M059J (cell line): ENCODE results near the gene NPAS3. TPM values are rescaled to one million over a fixed set of nuclear protein-coding genes. Genes with fewer than 3 reads are reported as not detected.
A peak's percentile ranks its signal among the peaks of the same experiment; 100 is the strongest.

Source experiments
- DNase-seq: peaks from one replicate; pipeline ENCODE4 v3.0.0-alpha.2; 2012; ENCODE audit warnings: low read depth
- total RNA-seq: library from RNA; depleted of rRNA; stranded (reverse); fragments of >200 nt; shearing (Covaris generic); gene quantifications from 2 replicates; pipeline ENCODE4 v1.2.3, GENCODE V29; 2014

Gene NPAS3
- total RNA-seq, 1 experiment from 2014 or later, result 2.7 TPM

DNA sequence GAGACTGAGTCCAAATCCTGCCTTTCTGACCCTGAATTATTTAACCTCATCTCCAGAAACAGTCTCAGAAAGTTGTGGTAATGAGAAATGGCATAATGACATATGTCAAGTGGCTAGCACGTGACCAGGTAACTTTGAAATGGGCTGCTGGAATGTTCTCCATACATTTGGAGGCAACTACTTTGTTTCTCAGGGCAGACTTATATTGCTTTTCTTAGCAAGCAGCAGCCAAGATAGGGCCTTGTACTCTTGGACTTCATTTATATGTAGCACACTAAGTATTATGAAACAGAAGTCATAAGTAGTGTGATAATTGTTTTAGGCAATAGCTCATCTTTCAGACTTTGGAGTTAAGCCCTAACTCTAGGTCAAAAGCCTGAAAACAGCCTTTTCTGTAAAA, 494.7 kb downstream of the NPAS3 start:
- no peak for DNase-seq

DNA sequence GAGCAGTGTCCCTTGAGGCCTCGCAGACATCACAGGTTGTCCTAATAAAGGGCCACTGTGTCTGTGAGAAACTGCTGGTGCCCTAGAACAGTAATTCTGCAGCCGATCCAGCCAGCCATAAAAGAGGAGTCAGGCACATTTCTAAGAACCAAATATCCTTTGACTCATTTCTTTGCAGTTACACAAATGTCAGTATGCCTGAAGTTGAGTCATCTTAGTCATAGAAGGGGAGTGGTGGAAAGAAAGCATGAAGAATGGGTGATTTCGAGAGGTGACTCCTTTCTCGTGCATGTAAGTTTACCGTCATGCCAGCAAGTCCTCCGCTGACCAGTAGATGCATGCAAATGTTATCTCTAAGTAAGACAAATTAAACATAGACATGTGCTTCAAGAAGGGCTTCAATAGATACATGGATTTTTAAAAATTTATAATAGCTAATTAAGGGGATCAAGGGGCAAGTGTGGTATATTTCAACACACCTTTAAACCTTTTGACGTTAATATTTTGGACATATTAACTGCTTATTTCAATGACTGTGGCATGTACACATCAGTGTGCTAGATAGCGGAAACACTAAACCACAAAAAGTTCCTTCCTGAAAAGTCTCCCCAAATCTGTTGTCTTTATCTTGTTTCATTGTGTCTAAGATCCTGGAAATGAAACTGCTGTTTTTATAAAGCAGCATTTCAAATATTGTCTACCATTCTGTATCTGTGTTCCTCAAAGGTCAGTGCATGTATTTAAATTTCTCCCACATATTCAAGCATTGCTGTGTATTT, 497.4 kb downstream of the NPAS3 start:
- peak; percentile 85 for DNase-seq

DNA sequence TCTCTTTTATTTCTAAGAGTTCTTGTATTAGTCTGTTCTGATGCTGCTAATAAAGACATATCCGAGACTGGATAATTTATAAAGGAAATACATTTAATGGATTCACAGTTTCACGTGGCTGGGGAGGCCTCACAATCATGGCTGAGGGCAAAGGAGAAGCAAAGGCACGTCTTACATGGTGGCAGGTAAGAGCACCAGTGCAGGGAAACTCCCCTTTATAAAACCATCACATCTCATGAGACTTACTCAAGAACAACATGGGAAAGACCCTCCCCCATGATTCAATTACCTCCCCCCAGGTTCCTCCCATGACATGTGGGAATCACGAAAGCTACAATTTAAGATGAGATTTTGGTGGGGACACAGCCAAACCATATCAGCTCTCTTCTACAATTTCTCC, 503.0 kb downstream of the NPAS3 start:
- no peak for DNase-seq

DNA sequence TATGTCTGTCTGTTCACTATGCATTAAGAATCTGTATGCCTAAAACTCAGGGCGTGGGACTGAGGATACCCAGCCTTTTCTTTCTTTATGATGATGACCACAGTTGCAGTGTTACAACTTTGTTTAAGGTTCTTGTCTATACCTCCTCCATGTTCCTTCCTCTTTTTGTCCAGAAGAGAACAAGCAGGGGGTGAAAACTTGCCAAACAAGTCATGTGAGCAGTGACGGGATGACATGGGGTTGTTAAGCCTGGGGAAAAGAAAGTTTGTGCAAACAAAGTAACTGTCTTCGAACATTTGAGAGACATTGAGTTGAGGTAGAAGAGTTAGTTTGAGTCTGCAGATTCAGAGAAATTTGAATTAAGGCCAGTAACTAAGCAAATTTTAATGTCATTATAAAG, 505.5 kb downstream of the NPAS3 start:
- no peak for DNase-seq

DNA sequence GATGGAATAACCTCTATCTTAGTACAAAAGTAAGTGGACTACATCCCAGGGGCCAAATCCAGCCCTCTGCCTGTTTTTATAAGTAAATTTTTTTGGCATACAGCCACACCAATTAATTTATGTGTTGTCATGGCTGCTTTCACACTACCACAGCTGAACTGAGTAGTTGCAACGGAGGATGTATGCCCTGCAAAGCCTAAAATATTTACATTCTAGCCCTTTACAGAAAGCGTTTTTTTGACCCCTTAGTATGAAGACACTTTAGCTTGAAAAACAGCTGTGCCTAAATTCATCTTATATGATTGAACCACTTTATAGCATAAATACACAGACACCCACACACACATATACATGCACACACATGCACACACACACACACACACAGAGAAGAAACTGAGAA, 510.6 kb downstream of the NPAS3 start:
- no peak for DNase-seq

DNA sequence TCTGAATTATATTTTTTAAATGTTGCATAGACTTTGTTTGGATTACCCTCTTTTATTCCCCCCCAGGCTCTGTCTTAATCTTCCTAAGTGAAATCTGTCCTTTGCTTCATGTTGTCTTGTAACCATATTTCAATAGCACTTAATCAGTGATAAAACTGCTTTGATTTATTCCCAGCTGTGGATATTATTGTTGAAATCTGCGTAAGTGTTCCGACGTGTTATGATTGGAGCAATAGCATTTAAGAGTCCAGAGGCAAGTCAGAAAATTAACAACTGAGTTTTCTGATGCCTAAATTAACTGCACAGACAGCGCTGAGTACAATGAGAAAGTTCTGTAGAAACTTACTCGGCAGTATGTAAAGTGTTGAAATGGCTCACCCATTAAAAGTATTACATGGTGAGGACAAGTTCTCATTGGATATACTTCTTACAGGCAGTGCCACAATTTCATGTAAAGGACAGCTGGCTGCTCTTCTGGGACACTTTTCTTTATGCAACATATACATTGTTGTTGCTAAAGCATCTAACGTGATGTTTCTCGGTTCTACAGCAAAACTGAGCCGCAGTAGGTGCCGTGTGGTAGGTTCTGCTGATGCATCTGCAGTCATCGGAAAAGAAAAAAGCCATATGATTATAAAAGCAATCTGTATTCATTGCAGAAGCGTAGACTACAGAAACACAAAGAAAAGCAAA, 511.2 kb downstream of the NPAS3 start:
- no peak for DNase-seq

DNA sequence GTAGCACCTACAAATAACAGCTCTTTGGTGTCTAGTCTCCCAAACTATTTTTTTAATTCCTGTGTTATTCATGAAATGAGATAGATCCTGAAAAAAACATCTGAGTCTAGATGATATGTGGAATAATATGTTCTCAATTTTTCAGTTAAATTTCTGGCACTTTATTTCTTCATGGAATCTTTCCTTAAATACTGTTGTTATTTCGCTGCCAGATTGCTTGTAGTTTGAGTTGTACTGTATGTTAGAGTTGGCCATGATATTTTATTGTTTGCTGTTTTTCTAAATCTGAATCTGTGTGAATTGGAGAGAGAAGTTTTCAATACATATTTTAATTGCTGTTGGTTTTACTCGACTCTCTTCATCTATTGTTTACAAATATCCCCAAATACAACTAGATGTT, 511.7 kb downstream of the NPAS3 start:
- DNase-seq, result no peak

DNA sequence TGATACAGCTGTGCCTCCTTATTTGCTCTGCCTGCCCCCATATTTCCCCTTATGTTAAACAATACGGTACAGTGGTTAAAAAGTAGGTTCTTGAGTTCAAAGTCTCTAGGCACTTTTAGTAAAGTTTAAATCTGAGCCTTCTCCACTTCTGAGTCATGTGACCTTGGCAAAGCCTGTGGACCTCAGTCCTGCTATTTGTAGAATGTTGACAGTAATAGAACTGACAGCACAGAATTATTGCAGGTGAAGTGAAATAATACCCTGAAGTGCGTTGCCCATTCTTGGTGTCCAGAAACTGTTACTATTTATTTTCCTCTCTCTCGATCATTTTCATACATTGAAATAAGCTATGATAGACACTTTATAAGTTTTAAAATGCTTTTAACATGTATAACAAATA, 512.5 kb downstream of the NPAS3 start:
- DNase-seq, result no peak

DNA sequence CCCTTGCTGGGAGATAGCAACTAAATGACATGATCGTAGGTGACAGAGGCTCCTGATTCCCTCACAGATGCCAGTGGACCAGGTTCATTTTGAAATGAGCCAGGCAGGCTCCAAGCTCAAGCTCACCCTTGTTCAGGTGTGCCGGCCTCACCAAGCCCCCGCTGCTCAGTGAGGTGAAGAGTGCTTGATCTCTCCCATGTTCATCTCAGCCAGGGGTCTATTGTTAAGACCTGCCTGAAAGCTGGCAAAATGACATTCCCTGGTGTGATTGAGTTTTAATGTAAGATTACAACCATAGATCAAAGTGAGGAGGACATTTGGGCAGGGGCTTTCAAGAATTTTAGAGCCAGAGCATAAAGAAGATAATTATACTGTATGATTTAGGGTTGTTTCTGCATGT, 514.3 kb downstream of the NPAS3 start:
- DNase-seq, result no peak

DNA sequence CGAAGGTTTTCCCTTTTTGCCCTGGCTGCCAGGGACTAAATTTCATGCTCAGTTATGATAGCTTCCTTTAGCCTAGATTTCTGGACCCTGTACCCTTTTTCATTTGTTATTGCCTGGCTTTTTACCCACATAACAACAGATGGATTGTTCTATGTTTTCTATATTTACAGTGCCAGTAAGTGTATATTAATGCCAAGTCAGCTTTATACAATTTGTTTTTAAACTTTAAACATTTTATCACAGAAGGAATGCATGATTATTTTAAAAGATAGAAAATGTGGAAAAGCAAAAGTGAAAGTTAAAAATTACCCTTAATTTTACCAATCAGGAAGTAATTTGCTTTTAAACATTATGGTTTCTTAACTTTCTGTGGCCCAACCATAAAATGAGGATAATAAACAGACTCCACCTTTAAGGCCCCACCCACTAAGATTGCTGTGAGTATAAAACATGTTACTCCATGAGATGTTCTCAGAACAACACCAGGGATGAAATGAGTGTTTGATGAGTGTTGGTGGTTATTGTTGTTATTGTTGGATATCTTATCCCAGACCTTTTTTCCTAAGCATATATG, 515.4 kb downstream of the NPAS3 start:
- peak; percentile 38 for DNase-seq

DNA sequence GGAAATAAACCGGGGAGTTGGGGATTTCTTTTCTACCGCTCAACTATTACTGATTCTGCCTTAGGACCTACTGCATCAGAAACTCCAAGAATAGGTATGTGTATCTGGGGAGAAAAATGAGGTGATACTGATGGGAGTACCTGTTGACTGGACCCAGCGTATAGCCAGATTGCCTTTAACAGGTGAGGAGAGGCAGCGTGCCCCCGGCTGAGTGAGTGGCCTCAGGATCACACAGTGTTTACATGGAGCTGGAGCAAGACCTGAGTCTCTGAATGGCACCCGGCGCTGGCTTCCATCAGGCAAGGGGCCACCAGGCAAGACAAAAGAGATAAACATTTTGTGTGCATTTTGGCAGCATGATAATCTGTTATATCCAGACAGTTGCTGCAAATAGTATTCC, 516.0 kb downstream of the NPAS3 start:
- no peak for DNase-seq

DNA sequence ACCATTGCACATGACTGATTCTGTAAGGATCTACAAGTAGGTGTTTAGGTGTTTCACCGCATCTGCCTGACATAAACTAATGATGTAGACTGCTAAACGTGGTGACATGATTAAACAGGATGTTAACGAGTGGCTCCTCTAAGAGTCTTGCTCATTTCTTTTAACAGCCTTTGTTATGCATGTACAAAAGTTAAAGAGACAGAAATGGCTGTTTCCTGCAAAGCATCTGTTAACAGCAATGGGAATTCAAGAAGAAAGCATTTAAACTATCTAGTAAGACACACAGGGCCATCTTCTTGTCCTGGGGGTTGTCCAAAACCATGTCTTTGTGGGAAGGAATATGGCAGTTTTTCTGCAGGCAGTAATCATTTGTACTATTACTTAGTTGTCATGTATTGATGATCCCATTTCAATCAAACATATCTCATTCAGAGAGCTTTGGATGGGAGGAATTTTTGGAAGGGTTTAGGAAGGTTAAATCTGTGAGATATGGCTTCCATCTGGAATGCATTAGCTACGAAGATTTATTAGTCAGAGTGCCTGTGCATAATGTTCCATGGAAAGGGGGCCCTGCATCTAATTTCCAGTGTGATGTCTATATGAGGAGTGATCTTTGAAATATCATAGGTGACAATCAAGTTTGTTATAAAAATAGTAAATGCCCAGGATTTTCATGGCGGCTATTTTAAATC, 517.1 kb downstream of the NPAS3 start:
- DNase-seq, result no peak

DNA sequence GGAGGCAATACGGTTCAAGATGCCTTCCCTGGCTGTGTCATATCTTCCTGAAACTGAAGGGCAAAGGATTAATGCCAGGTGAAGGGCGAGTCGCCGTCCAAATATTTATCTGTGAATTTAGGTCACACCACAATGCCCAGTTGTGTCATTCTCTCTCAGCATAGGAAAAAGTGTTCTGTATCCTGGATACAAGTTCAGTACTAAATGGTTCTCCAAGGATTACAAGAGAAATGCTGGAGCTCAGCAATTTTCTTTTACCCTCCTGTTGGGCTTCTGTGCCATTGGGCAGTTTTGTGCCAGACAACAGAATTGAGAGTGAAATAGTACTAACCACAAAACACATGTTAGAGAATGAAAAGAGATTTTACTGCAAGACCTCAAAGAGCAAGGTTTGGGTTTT, 518.3 kb downstream of the NPAS3 start:
- DNase-seq, result peak; percentile 70

DNA sequence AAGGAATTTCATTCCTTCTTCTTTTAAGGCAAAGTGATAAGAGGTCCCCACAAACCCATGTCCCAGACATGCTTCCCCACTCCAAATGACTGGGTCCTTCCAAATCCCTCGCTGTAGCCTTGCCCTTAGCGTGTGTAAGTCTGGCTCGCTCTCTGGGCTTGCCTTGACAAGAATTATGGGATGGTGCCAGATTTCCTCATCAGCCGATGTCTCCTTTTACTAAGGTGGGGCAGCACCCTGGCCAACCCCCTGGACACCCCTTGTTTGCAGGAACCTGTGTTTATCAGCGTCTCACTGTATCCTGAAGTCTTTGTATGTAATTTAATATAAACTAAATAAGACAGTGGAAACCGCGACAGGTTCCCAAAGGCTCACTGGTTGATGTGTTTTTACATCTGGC, 518.9 kb downstream of the NPAS3 start:
- no peak for DNase-seq

DNA sequence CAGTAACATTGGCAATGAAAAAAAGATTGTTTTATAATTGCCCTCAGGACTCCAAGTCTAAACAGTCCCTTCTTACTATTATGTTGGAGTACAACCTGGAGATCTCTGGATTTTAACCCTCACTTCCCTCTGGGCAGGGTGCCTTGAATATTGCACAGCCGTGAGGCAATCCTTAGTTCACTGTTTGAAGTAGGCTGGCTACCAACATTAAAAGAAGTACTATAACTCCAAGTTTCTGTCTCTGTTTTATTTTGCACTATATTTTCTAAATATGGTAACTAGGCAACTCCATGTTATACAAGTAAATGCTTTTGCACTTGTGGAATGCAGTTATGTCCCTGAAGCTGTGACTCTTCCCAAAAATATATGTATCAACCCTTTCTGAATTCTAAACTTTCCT, 521.5 kb downstream of the NPAS3 start:
- no peak for DNase-seq

DNA sequence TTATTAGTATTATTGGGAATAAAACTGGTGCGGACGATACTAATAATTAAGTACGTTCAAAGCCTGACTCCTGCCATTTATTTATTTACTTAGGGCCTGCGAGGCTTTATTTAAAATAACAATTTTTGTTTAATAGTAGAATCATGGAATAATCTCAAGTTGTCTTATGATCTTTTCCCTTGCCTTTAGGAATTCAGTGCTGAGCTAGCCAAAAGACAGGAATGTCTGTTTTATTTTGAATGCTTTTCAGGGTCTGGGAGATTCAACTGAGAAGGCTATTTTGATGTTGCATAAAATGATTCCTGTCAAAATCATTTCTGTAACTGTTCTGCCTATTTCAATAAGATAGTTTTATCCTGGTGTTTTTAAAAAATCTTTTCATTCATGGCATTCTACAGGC, 522.4 kb downstream of the NPAS3 start:
- DNase-seq, result no peak

DNA sequence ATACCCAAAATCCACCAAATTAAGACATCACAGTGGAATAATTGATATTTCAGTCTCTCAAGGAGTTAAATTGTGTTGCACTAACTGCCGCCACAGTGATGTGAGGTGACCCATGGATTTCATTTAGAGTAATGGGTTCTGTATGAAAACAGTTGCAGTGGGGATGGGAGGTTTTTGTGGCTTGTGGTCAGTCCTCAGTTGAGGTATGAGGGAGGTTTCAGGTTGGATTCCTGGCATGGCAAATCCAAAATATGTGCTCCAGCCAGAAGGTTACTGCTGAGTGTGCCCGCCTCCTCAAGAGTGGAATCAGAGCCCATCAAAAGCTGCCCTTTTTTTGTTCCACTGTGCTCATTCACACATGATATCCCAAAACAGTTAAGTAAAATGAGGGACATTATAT, 525.1 kb downstream of the NPAS3 start:
- DNase-seq, result no peak

DNA sequence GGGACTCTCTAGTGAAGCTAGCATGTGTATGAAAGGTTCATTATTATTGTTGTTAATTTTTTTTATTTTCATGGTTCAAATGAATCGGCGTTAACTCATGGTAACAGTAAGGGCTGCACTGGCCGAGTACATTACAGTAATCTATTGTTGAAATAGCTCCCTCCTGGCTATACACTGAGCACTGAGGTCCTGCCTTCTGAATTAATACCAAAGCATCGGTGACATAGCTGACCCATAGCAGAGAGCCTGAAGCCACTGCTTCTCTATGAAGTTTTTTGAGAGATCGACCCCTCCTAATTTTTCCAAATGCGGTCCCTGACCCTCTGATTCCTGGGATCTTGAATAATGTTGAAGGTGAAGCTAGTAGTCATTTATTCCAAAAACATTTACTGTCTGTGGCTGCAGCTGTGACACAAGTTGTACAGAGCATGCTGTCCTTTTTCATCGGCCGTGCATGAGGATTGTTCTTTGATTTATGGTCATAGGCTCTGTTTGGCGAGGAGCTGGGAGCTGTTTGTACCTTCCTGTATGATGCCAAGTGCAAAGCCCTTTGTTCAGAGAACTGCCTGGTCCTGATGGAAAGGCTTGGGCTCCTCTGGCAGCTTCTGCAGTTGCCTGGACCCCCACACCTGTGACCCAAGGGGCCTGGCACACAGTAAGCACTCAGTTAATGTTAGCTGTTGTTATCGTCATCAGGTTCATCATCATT, 525.7 kb downstream of the NPAS3 start:
- no peak for DNase-seq

DNA sequence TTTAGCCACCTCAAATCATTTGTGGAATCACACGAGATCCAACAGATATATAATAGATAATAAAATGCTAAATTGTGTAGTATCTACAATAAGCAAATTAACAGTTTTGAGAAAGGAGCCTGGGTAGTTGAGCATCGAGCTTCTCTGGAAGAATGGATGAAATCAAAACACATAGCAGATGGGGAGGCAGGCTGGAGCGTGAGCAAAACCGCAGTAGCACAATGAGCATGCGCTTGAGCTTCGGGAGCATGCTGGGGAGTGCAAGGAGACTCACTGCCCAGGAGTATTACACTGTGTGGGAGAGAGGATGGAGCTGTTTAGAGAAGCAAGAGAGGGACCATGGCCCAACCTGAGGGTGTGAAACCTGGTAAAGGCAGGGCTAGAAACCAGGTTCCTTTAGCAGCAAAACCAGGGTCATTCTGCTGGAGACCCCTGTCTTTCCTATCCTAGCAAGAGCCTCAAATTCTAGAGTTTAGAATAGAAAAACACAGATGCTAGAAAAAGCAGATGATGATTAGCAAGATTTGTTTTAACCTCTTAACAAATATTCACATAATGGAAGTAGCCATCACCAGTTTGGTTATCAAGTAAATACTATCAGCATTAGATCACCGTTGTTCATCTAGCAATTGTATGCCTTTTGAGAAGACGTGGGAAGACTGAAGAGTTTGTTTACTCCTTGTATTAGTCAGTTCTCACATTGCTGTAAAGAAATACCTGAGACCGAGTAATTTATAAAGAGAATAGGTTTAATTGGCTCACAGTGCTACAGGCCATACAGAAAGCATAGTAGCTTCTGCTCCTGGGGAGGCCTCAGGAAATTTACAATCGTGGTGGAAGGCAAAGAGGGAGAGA, 527.4 kb downstream of the NPAS3 start:
- DNase-seq, result peak; percentile 80

DNA sequence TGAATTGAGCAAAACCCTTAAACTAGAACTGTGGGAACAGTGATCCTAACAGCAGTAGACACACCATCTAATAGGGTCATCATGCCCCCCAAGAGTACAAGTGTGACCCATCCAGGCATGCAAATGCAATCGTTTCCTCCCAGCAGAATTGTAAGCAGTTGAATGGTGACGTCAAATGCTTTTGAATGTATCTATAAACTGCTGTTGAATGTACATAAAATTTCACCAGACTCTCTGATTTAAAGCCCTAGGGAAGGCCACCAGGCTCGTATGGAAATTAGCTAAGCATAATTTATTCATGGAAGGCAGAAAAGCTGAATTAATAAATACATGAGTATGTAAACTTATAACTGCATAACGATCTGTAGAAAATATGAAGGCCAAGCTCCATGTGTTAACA, 529.3 kb downstream of the NPAS3 start:
- no peak for DNase-seq

DNA sequence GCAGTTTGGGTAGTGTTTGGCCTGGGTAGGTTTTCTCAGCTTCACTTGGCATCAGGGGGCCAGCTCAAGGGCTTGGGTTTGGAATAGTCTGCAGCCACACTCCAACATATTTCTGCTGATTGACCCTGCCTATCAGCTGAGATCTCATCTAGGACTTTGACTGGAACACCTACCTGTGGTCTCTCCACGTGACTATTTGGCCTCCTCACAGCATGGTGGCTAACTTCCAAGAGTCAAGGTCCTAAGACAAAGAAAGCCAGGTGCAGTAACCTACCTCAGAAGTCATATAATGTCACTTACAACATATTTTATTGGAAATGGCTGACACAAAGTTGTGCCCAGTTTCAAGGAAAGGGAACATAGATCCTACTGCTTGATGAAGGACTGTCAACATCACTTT, 531.2 kb downstream of the NPAS3 start:
- no peak for DNase-seq
